Thyroid gland (tissue), 4 donors: ENCODE results near the gene TMTC3. TPM values are rescaled to one million over a fixed set of nuclear protein-coding genes. Genes with fewer than 3 reads are reported as not detected.

Experiments
- DNase-seq, 2 donors: peaks; one replicate each; pipeline ENCODE4 v3.0.0-alpha.2; 2019
- H3K27ac ChIP-seq, 3 donors: fragments of 200-600 bp; sonication (generic); 1 replicate in 2 of 3; 2 replicates in 1 of 3; pipeline ENCODE4 v1.5.1; 2016 to 2019; ENCODE audit warnings: mild to moderate bottlenecking in 1 of 3, moderate library complexity in 1 of 3
- H3K27me3 ChIP-seq: fragments of 200-600 bp; sonication (generic); one replicate; pipeline ENCODE4 v1.5.1; 2019
- H3K36me3 ChIP-seq, 2 donors: fragments of 200-600 bp; sonication (generic); one replicate each; pipeline ENCODE4 v1.5.1; 2016 to 2019
- H3K4me1 ChIP-seq, 2 donors: fragments of 200-600 bp; sonication (generic); one replicate each; pipeline ENCODE4 v1.5.1; 2017 to 2019
- H3K4me3 ChIP-seq, 3 donors: fragments of 200-600 bp; sonication (generic); replicated peaks in 1 of 3; 1 replicate in 2 of 3; 2 replicates in 1 of 3; pipeline ENCODE4 v1.5.1; 2016; ENCODE audit warnings: mild to moderate bottlenecking in 1 of 3
- H3K9me3 ChIP-seq: fragments of 200-600 bp; sonication (generic); one replicate; pipeline ENCODE4 v1.5.1; 2017
- POLR2A ChIP-seq, 2 donors: fragments of 450-650 bp; IDR thresholded peaks; one replicate each; pipeline ENCODE4 v1.6.1; 2017; ENCODE audit warnings: antibody characterized with exemption in 2 of 2, mild to moderate bottlenecking in 2 of 2, moderate library complexity in 1 of 2
- WGBS, 2 donors: methylation state at CpG; one replicate each; pipeline ENCODE4 v1.1.5; 2017; 5-methylcytosine and 5-hydroxymethylcytosine counted together
- intact Hi-C: fragments of 100-400 bp; cut with DNase I; formaldehyde crosslinking; loops from one replicate; pipeline ENCODE4 v1.15.1; 2023
- total RNA-seq, 4 donors: library from RNA; depleted of rRNA; stranded (reverse); fragments of >200 nt; gene quantifications; one replicate each; pipeline ENCODE4 v1.2.3, GENCODE V29; 2016
- TF ChIP-seq, protein P1 (sequence below), 6 experiments: fragments of 200-600 bp in 3 of 6; fragments of 450-650 bp in 3 of 6; sonication (generic) in 3 of 6; IDR thresholded peaks; one replicate each; pipeline ENCODE4 v1.5.1; 2016 to 2019; ENCODE audit warnings: antibody characterized with exemption in 6 of 6, mild to moderate bottlenecking in 2 of 6, inconsistent platforms in 1 of 6, moderate library complexity in 1 of 6

TMTC3 gene
- total RNA-seq, 4 donors from 2014 or later = 16.8 to 27.8 (median 21.1) TPM

DNA sequence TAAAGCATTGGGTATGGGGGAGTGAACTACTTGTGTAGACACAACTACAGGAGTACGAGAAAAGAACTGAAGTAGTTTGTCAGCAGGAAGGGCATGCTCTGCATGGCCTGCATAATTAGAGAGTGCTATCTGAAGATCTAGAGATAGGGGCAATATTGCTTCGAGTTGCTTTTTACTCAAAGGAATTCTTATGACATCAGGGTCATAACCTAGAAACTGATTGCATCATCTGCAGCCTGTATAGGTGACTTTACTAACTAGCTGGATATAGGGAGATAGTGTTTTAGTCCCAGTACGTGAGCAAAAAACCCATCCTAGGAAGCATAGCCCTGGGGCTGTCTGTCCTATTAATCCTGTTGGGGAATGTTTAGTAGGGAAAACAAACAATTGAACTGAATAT, 39.8 kb downstream of the TMTC3 start:
- Histone ChIP-seq H3K27me3 (no peaks in the 10 kb centered on the region), H3K36me3 (peaks cover 5% of the 10 kb centered on the region in 2 donors), H3K4me3 (no peak overlapping the region), H3K27ac (no peak overlapping the region), H3K4me1 (no peaks in the 10 kb centered on the region), H3K9me3 (no peaks in the 10 kb centered on the region)
- TF ChIP-seq POLR2A (IDR thresholded peaks at IDR 0.05) = no peak
- TF ChIP-seq, protein P1, sequence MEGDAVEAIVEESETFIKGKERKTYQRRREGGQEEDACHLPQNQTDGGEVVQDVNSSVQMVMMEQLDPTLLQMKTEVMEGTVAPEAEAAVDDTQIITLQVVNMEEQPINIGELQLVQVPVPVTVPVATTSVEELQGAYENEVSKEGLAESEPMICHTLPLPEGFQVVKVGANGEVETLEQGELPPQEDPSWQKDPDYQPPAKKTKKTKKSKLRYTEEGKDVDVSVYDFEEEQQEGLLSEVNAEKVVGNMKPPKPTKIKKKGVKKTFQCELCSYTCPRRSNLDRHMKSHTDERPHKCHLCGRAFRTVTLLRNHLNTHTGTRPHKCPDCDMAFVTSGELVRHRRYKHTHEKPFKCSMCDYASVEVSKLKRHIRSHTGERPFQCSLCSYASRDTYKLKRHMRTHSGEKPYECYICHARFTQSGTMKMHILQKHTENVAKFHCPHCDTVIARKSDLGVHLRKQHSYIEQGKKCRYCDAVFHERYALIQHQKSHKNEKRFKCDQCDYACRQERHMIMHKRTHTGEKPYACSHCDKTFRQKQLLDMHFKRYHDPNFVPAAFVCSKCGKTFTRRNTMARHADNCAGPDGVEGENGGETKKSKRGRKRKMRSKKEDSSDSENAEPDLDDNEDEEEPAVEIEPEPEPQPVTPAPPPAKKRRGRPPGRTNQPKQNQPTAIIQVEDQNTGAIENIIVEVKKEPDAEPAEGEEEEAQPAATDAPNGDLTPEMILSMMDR (IDR thresholded peaks at IDR 0.05) = no peak
- no peak for DNase-seq
- WGBS, 2 donors = 89 to 91% methylated on average over 3 of the region's 3 CpGs
- intact Hi-C loops = no loop called here

- DNase-seq = no peak
- Histone ChIP-seq H3K4me1 (no peaks in the 10 kb centered on the region), H3K27ac (no peak overlapping the region), H3K9me3 (no peaks in the 10 kb centered on the region), H3K36me3 (peaks cover 5% of the 10 kb centered on the region in 2 donors), H3K4me3 (no peak overlapping the region), H3K27me3 (no peaks in the 10 kb centered on the region)
- intact Hi-C loops = no loop called here
- no peak for TF ChIP-seq POLR2A (IDR thresholded peaks at IDR 0.05)
- TF ChIP-seq, protein P1 (IDR thresholded peaks at IDR 0.05) = no peak
- 92 to 97% methylated on average over 3 of the region's 3 CpGs for WGBS, 2 donors
These were observed 40.3 kb downstream of the TMTC3 start for GRCh38 chr12:88182416-88182815.

GRCh38 chr12:88184196-88184595, 42.1 kb downstream of the TMTC3 start:
- 94 to 97% methylated on average over 3 of the region's 3 CpGs for WGBS, 2 donors
- Histone ChIP-seq H3K9me3 (no peaks in the 10 kb centered on the region), H3K27me3 (no peaks in the 10 kb centered on the region), H3K36me3 (peaks cover 5% of the 10 kb centered on the region in 2 donors), H3K4me1 (no peaks in the 10 kb centered on the region), H3K27ac (no peak overlapping the region), H3K4me3 (no peak overlapping the region)
- intact Hi-C loops = no loop called here
- TF ChIP-seq POLR2A (IDR thresholded peaks at IDR 0.05) = no peak
- TF ChIP-seq, protein P1 (IDR thresholded peaks at IDR 0.05) = no peak
- no peak for DNase-seq

- no peak for TF ChIP-seq POLR2A (IDR thresholded peaks at IDR 0.05)
- TF ChIP-seq, protein P1 (IDR thresholded peaks at IDR 0.05) = no peak
- 97 to 98% methylated on average over 2 of the region's 2 CpGs for WGBS, 2 donors
- Histone ChIP-seq H3K36me3 (peaks cover 5% of the 10 kb centered on the region in 2 donors), H3K9me3 (no peaks in the 10 kb centered on the region), H3K4me1 (no peaks in the 10 kb centered on the region), H3K27ac (no peak overlapping the region), H3K27me3 (no peaks in the 10 kb centered on the region), H3K4me3 (no peak overlapping the region)
- intact Hi-C loops = no loop called here
- DNase-seq = no peak
These were observed 43.2 kb downstream of the TMTC3 start for GRCh38 chr12:88185279-88185678.

GRCh38 chr12:88185988-88186387, 43.9 kb downstream of the TMTC3 start:
- no peak overlapping the region for H3K27ac ChIP-seq
- no peaks in the 10 kb centered on the region for H3K9me3 ChIP-seq
- DNase-seq = no peak
- H3K4me3 ChIP-seq = no peak overlapping the region
- no peaks in the 10 kb centered on the region for H3K4me1 ChIP-seq
- H3K27me3 ChIP-seq = no peaks in the 10 kb centered on the region
- peaks cover 5% of the 10 kb centered on the region in 2 donors for H3K36me3 ChIP-seq
- no peak for TF ChIP-seq POLR2A (IDR thresholded peaks at IDR 0.05)
- TF ChIP-seq, protein P1 (IDR thresholded peaks at IDR 0.05) = no peak
- intact Hi-C loops = no loop called here
